ENCODE results near the gene SLC22A3.
"Not testable (repeated sequence)": the region's sequence is repeated elsewhere in the genome, so short reads cannot be mapped to it uniquely, and the experiment has no call there.

GRCh38 chr6:160393442-160393841 lies 45.3 kb downstream of the SLC22A3 start:
- TF ChIP-seq, protein P1, sequence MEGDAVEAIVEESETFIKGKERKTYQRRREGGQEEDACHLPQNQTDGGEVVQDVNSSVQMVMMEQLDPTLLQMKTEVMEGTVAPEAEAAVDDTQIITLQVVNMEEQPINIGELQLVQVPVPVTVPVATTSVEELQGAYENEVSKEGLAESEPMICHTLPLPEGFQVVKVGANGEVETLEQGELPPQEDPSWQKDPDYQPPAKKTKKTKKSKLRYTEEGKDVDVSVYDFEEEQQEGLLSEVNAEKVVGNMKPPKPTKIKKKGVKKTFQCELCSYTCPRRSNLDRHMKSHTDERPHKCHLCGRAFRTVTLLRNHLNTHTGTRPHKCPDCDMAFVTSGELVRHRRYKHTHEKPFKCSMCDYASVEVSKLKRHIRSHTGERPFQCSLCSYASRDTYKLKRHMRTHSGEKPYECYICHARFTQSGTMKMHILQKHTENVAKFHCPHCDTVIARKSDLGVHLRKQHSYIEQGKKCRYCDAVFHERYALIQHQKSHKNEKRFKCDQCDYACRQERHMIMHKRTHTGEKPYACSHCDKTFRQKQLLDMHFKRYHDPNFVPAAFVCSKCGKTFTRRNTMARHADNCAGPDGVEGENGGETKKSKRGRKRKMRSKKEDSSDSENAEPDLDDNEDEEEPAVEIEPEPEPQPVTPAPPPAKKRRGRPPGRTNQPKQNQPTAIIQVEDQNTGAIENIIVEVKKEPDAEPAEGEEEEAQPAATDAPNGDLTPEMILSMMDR (IDR thresholded peaks at IDR 0.05), result not testable (repeated sequence)
- TF ChIP-seq POLR2A (IDR thresholded peaks at IDR 0.05), result not testable (repeated sequence)
